ENCODE data around the gene ATP2A3.

The ATP2A3 gene

DNA sequence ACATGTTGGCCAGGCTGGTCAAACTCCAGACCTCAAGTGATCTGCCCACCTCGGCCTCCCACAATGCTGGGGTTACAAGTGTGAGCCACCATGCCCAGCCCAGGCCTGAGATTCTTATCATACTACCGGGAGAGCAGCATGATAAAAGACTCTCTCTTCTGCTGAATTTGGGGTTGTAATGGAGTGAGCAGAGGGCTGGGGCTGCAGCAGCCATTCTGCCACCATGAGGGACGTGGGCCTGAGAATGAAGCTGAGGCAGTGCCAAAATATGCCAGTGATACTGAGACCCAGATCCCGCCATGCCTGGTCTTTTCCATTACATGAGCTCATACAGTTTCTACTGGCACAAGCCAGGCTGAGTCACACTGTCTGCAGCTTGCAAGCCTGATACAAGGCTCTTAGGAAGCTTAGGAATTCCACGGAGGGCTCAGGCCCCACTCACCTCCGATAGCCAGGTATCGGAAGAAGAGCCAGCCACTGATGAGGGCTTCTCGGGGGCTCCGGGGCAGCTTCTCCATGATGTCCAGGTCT is 28.3 kb downstream of the ATP2A3 start:
- TF ChIP-seq POLR2AphosphoS5 (IDR thresholded peaks at IDR 0.05; ENCODE audit: low read depth, low read length) (no peak), SIN3A (IDR thresholded peaks at IDR 0.05; ENCODE audit: borderline replicate concordance, insufficient read depth, low read length) (no peak), TAF1 (IDR thresholded peaks at IDR 0.05; ENCODE audit: borderline replicate concordance, insufficient read depth, low read length) (no peak), REST (IDR thresholded peaks at IDR 0.05; ENCODE audit: insufficient read depth in 1 of 2, low read depth in 2 of 2, low read length in 2 of 2) (no peak), FOXP2 (optimal IDR thresholded peaks at IDR 0.05; ENCODE audit: borderline replicate concordance, extremely low read depth, extremely low read length, insufficient read depth) (no peak)

- no peak for TF ChIP-seq POLR2AphosphoS5 (IDR thresholded peaks at IDR 0.05; ENCODE audit: low read depth, low read length)
- no peak for TF ChIP-seq TAF1 (IDR thresholded peaks at IDR 0.05; ENCODE audit: borderline replicate concordance, insufficient read depth, low read length)
- TF ChIP-seq FOXP2 (optimal IDR thresholded peaks at IDR 0.05; ENCODE audit: borderline replicate concordance, extremely low read depth, extremely low read length, insufficient read depth) = peak; percentile 80
- TF ChIP-seq REST (IDR thresholded peaks at IDR 0.05; ENCODE audit: insufficient read depth in 1 of 2, low read depth in 2 of 2, low read length in 2 of 2) = no peak
These were observed 29.1 kb downstream of the ATP2A3 start for GRCh38 chr17:3935140-3935542.

DNA sequence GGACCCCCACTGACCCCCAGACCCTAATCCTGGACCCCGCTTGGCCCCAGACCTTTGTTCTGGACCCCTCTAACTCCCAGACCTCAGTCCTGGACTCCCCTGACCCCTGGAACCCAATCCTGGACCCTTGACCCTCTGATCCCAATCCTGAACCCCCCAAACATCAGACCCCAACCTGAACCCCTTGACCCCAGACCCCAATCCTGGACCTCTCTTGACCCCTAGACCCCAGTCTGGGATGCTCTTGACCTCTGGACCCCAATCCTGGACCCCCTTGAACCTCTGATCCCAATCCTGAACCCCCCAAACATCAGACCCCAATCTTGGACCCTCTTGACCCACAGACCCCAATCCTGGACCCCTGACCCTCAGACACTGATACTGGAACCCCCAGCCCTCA is 34.5 kb downstream of the ATP2A3 start:
- TF ChIP-seq TAF1 (IDR thresholded peaks at IDR 0.05; ENCODE audit: borderline replicate concordance, insufficient read depth, low read length) = no peak
- no peak for TF ChIP-seq REST (IDR thresholded peaks at IDR 0.05; ENCODE audit: insufficient read depth in 1 of 2, low read depth in 2 of 2, low read length in 2 of 2)
- no peak for TF ChIP-seq FOXP2 (optimal IDR thresholded peaks at IDR 0.05; ENCODE audit: borderline replicate concordance, extremely low read depth, extremely low read length, insufficient read depth)
- TF ChIP-seq SIN3A (IDR thresholded peaks at IDR 0.05; ENCODE audit: borderline replicate concordance, insufficient read depth, low read length) = no peak
- no peak for TF ChIP-seq POLR2AphosphoS5 (IDR thresholded peaks at IDR 0.05; ENCODE audit: low read depth, low read length)

DNA sequence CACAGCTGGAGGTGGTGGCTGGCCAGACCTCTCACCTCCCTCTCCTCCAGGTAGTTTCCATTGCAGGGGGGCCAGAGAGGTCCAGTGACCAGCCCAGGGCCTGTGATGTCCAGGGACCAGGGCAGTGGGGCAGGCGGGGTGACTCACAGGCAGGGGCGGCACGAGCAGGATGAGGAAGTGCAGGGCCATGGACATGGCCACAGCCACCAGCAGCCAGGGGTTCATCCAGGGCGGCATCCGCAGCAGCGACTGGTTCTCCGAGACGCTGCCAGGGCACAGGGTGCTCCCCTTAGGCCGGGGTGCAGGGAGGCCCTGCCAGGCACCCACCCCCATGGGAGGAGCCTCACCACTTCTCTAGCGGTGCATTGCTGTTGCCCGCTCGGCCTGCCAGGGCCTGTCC is 35.1 kb downstream of the ATP2A3 start:
- no peak for TF ChIP-seq POLR2AphosphoS5 (IDR thresholded peaks at IDR 0.05; ENCODE audit: low read depth, low read length)
- TF ChIP-seq FOXP2 (optimal IDR thresholded peaks at IDR 0.05; ENCODE audit: borderline replicate concordance, extremely low read depth, extremely low read length, insufficient read depth) = no peak
- no peak for TF ChIP-seq REST (IDR thresholded peaks at IDR 0.05; ENCODE audit: insufficient read depth in 1 of 2, low read depth in 2 of 2, low read length in 2 of 2)
- TF ChIP-seq SIN3A (IDR thresholded peaks at IDR 0.05; ENCODE audit: borderline replicate concordance, insufficient read depth, low read length) = no peak

GRCh38 chr17:3928406-3928805 is 35.8 kb downstream of the ATP2A3 start:
- no peak for TF ChIP-seq FOXP2 (optimal IDR thresholded peaks at IDR 0.05; ENCODE audit: borderline replicate concordance, extremely low read depth, extremely low read length, insufficient read depth)
- TF ChIP-seq REST (IDR thresholded peaks at IDR 0.05; ENCODE audit: insufficient read depth in 1 of 2, low read depth in 2 of 2, low read length in 2 of 2) = no peak
- TF ChIP-seq POLR2AphosphoS5 (IDR thresholded peaks at IDR 0.05; ENCODE audit: low read depth, low read length) = no peak
- no peak for TF ChIP-seq TAF1 (IDR thresholded peaks at IDR 0.05; ENCODE audit: borderline replicate concordance, insufficient read depth, low read length)
- TF ChIP-seq SIN3A (IDR thresholded peaks at IDR 0.05; ENCODE audit: borderline replicate concordance, insufficient read depth, low read length) = no peak

Measured in PFSK-1 (cell line).